ENCODE data around the gene PLPP1. TPM values are rescaled to one million over a fixed set of nuclear protein-coding genes. Genes with fewer than 3 reads are reported as not detected.
"Not testable (repeated sequence)": the region's sequence is repeated elsewhere in the genome, so short reads cannot be mapped to it uniquely, and the experiment has no call there.

The PLPP1 gene
- total RNA-seq, 1 experiment from 2014 or later: 7.5 TPM

- no TSS peak for BruUV-seq (replicated peaks)
- ChIA-PET POLR2A (interaction anchor here (0.6 kb wide), 1 partner anchor 97 kb away, joined by 3 read pairs; no protein-coding TSS in a partner anchor), CTCF (no interaction called here)
- no peak overlapping the region for H3K4me3 Mint-ChIP-seq (ENCODE audit: unreplicated experiment)
- no peaks in the 10 kb centered on the region for H3K4me1 Mint-ChIP-seq (ENCODE audit: insufficient read depth, unreplicated experiment)
- no peak overlapping the region for H3K27ac Mint-ChIP-seq (ENCODE audit: low read depth, unreplicated experiment)
- DNase-seq (ENCODE audit: unreplicated experiment): no peak
- intact Hi-C loops (cut with micrococcal nuclease): no loop called here
- no peak for TF ChIP-seq CTCF (IDR thresholded peaks at IDR 0.05; ENCODE audit: unreplicated experiment)
- H3K9me3 Mint-ChIP-seq (ENCODE audit: unreplicated experiment): no peaks in the 10 kb centered on the region
- H3K27me3 Mint-ChIP-seq (ENCODE audit: insufficient read depth, unreplicated experiment): no peaks in the 10 kb centered on the region
- no peaks in the 10 kb centered on the region for H3K36me3 Mint-ChIP-seq (ENCODE audit: insufficient read depth, unreplicated experiment)
Observed at GRCh38 chr5:55540525-55540924, 5.8 kb upstream of the PLPP1 start.

GRCh38 chr5:55540024-55540423 lies 5.3 kb upstream of the PLPP1 start:
- no peaks in the 10 kb centered on the region for H3K9me3 Mint-ChIP-seq (ENCODE audit: unreplicated experiment)
- no peak for DNase-seq (ENCODE audit: unreplicated experiment)
- no peak for TF ChIP-seq CTCF (IDR thresholded peaks at IDR 0.05; ENCODE audit: unreplicated experiment)
- intact Hi-C loops (cut with micrococcal nuclease): no loop called here
- no peaks in the 10 kb centered on the region for H3K27me3 Mint-ChIP-seq (ENCODE audit: insufficient read depth, unreplicated experiment)
- no peak overlapping the region for H3K4me3 Mint-ChIP-seq (ENCODE audit: unreplicated experiment)
- no TSS peak for BruUV-seq (replicated peaks)
- ChIA-PET POLR2A (no interaction called here), CTCF (no interaction called here)
- H3K36me3 Mint-ChIP-seq (ENCODE audit: insufficient read depth, unreplicated experiment): no peaks in the 10 kb centered on the region
- no peak overlapping the region for H3K27ac Mint-ChIP-seq (ENCODE audit: low read depth, unreplicated experiment)
- no peaks in the 10 kb centered on the region for H3K4me1 Mint-ChIP-seq (ENCODE audit: insufficient read depth, unreplicated experiment)

- H3K27ac Mint-ChIP-seq (ENCODE audit: low read depth, unreplicated experiment): no peak overlapping the region
- CTCF ChIA-PET: interaction anchor here (0.6 to 0.7 kb wide), 2 partner anchors 240 to 244 kb away, joined by 3 to 9 read pairs; no protein-coding TSS in a partner anchor
- no peak for DNase-seq (ENCODE audit: unreplicated experiment)
- H3K27me3 Mint-ChIP-seq (ENCODE audit: insufficient read depth, unreplicated experiment): no peaks in the 10 kb centered on the region
- POLR2A ChIA-PET: interaction anchor here (1.0 kb wide), 2 partner anchors 84 to 100 kb away, joined by 4 to 6 read pairs; no protein-coding TSS in a partner anchor
- intact Hi-C loops (cut with micrococcal nuclease): loop anchor here (10.0 kb wide), 1 partner anchor 146 kb away; no protein-coding TSS in a partner anchor
- H3K4me3 Mint-ChIP-seq (ENCODE audit: unreplicated experiment): no peak overlapping the region
- TF ChIP-seq CTCF (IDR thresholded peaks at IDR 0.05; ENCODE audit: unreplicated experiment): no peak
- H3K36me3 Mint-ChIP-seq (ENCODE audit: insufficient read depth, unreplicated experiment): no peaks in the 10 kb centered on the region
- H3K4me1 Mint-ChIP-seq (ENCODE audit: insufficient read depth, unreplicated experiment): peaks cover 3% of the 10 kb centered on the region
- no peaks in the 10 kb centered on the region for H3K9me3 Mint-ChIP-seq (ENCODE audit: unreplicated experiment)
- no TSS peak for BruUV-seq (replicated peaks)
Observed at GRCh38 chr5:55538661-55539060, 3.9 kb upstream of the PLPP1 start.

GRCh38 chr5:55537315-55537714 lies 2.6 kb upstream of the PLPP1 start:
- intact Hi-C loops (cut with micrococcal nuclease): loop anchor here (10.0 kb wide), 1 partner anchor 147 kb away; no protein-coding TSS in a partner anchor
- BruUV-seq (replicated peaks); H3K27ac Mint-ChIP-seq (ENCODE audit: low read depth, unreplicated experiment); POLR2A ChIA-PET; H3K4me3 Mint-ChIP-seq (ENCODE audit: unreplicated experiment); DNase-seq (ENCODE audit: unreplicated experiment); H3K9me3 Mint-ChIP-seq (ENCODE audit: unreplicated experiment); H3K27me3 Mint-ChIP-seq (ENCODE audit: insufficient read depth, unreplicated experiment); H3K4me1 Mint-ChIP-seq (ENCODE audit: insufficient read depth, unreplicated experiment); H3K36me3 Mint-ChIP-seq (ENCODE audit: insufficient read depth, unreplicated experiment): not testable (repeated sequence)
- CTCF ChIA-PET: interaction anchor here (0.6 to 1.0 kb wide), 2 partner anchors 131 to 161 kb away, joined by 3 read pairs; no protein-coding TSS in a partner anchor
